Measurements from ENCODE around the gene TBL1XR1.

DNA sequence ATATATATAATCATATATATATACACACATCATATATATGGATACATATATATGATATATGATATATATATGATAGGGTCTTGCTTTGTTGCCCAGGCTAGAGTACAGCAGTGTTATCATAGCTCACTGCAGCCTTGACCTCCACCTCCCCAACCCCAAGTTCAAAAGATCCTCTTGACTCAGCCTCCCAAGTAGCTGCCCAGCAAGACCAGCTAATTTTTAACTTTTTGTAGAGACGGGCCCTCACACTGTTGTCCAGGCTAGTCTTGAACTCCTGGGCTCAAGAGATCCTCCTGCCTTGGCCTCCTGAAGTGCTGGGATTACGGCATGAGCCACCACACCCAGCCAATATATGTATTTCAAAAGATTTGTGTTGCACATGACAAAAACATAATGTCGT is 83.0 kb downstream of the TBL1XR1 start:
- TF ChIP-seq GATA2 (IDR thresholded peaks at IDR 0.05; ENCODE audit: low read depth, low read length) (no peak), GATA3 (IDR thresholded peaks at IDR 0.05; ENCODE audit: low read depth, low read length) (no peak)

Data from SH-SY5Y (cell line).